Parathyroid adenoma (tissue), 2 donors: ENCODE data around the gene WFS1.

Source experiments
- H2AFZ ChIP-seq: fragments of 300-600 bp; sonication (generic); one replicate; pipeline ENCODE4 v1.7.0; 2017; ENCODE audit warnings: antibody characterized with exemption, mild to moderate bottlenecking
- H3K27ac ChIP-seq: fragments of 300-600 bp; sonication (generic); one replicate; pipeline ENCODE4 v1.7.0; 2017
- H3K27me3 ChIP-seq: fragments of 300-600 bp; sonication (generic); one replicate; pipeline ENCODE4 v1.7.0; 2017; ENCODE audit warnings: low read length; ENCODE audit not compliant: control insufficient read depth, insufficient read depth
- H3K36me3 ChIP-seq: fragments of 300-600 bp; sonication (generic); one replicate; pipeline ENCODE4 v1.7.0; 2017; ENCODE audit warnings: low read length; ENCODE audit not compliant: control insufficient read depth, insufficient read depth
- H3K4me1 ChIP-seq: fragments of 300-600 bp; sonication (generic); one replicate; pipeline ENCODE4 v1.7.0; 2017; ENCODE audit warnings: control low read depth
- H3K4me2 ChIP-seq: fragments of 300-600 bp; sonication (generic); one replicate; pipeline ENCODE4 v1.7.0; 2017; ENCODE audit warnings: low read length
- H3K4me3 ChIP-seq: fragments of 300-600 bp; sonication (generic); one replicate; pipeline ENCODE4 v1.7.0; 2017; ENCODE audit warnings: low read depth, low read length
- H3K79me2 ChIP-seq: fragments of 300-600 bp; sonication (generic); one replicate; pipeline ENCODE4 v1.7.0; 2017; ENCODE audit warnings: control low read depth
- H3K9ac ChIP-seq: fragments of 300-600 bp; sonication (generic); one replicate; pipeline ENCODE4 v1.7.0; 2017; ENCODE audit warnings: mild to moderate bottlenecking
- H3K9me3 ChIP-seq: fragments of 300-600 bp; sonication (generic); one replicate; pipeline ENCODE4 v1.7.0; 2017; ENCODE audit warnings: low read length; ENCODE audit not compliant: control insufficient read depth
- TF ChIP-seq, protein P1 (sequence below): fragments of 300-600 bp; sonication (generic); IDR thresholded peaks from one replicate; pipeline ENCODE4 v1.7.0; 2017; ENCODE audit warnings: antibody characterized with exemption, mild to moderate bottlenecking
- donor health status: primary hyperparathyroidism.

The WFS1 gene

GRCh38 chr4:6224735-6225134 is 44.9 kb upstream of the WFS1 start:
- no peak overlapping the region for H3K4me2 ChIP-seq
- TF ChIP-seq, protein P1, sequence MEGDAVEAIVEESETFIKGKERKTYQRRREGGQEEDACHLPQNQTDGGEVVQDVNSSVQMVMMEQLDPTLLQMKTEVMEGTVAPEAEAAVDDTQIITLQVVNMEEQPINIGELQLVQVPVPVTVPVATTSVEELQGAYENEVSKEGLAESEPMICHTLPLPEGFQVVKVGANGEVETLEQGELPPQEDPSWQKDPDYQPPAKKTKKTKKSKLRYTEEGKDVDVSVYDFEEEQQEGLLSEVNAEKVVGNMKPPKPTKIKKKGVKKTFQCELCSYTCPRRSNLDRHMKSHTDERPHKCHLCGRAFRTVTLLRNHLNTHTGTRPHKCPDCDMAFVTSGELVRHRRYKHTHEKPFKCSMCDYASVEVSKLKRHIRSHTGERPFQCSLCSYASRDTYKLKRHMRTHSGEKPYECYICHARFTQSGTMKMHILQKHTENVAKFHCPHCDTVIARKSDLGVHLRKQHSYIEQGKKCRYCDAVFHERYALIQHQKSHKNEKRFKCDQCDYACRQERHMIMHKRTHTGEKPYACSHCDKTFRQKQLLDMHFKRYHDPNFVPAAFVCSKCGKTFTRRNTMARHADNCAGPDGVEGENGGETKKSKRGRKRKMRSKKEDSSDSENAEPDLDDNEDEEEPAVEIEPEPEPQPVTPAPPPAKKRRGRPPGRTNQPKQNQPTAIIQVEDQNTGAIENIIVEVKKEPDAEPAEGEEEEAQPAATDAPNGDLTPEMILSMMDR = no peak
- H3K27ac ChIP-seq = no peak overlapping the region
- H3K9ac ChIP-seq = no peak overlapping the region
- no peaks in the 10 kb centered on the region for H3K4me1 ChIP-seq
- H3K79me2 ChIP-seq = no peaks in the 10 kb centered on the region
- no peaks in the 10 kb centered on the region for H3K36me3 ChIP-seq
- H3K4me3 ChIP-seq = no peak overlapping the region
- H3K27me3 ChIP-seq = no peaks in the 10 kb centered on the region
- no peaks in the 10 kb centered on the region for H3K9me3 ChIP-seq
- no peak overlapping the region for H2AFZ ChIP-seq

GRCh38 chr4:6225469-6225868 is 44.2 kb upstream of the WFS1 start:
- H3K9ac ChIP-seq = no peak overlapping the region
- no peaks in the 10 kb centered on the region for H3K9me3 ChIP-seq
- H3K4me2 ChIP-seq = no peak overlapping the region
- no peak overlapping the region for H3K27ac ChIP-seq
- H2AFZ ChIP-seq = no peak overlapping the region
- H3K36me3 ChIP-seq = no peaks in the 10 kb centered on the region
- TF ChIP-seq, protein P1 = no peak
- H3K4me3 ChIP-seq = no peak overlapping the region
- no peaks in the 10 kb centered on the region for H3K79me2 ChIP-seq
- H3K27me3 ChIP-seq = no peaks in the 10 kb centered on the region
- H3K4me1 ChIP-seq = no peaks in the 10 kb centered on the region

DNA sequence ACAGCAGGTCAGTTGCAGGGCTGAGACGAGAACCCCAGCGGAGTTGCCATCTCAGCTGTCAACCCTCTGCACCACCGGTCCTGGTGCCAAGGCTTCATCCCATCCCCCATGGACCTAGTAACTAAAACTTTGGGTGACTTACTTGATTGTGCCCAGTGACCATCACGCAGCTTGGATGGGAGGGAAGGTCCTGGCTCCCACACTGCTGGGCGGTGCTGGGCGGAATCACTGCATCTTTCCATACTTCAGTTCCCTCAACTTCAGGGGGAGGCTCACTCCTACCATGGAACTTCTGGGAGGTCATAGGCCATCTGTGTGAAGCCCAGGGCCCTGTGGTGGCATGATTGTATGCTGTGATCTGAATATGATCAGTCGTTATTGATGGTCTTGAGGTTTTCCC is 43.1 kb upstream of the WFS1 start:
- Histone ChIP-seq H3K27me3 (no peaks in the 10 kb centered on the region), H3K4me2 (no peak overlapping the region), H3K9ac (no peak overlapping the region), H3K27ac (no peak overlapping the region), H3K4me1 (no peaks in the 10 kb centered on the region), H3K79me2 (no peaks in the 10 kb centered on the region), H3K4me3 (no peak overlapping the region), H2AFZ (no peak overlapping the region), H3K36me3 (no peaks in the 10 kb centered on the region), H3K9me3 (no peaks in the 10 kb centered on the region)
- TF ChIP-seq, protein P1 = no peak

GRCh38 chr4:6227412-6228157 is 42.1 kb upstream of the WFS1 start:
- Histone ChIP-seq H3K27ac (no peak overlapping the region), H2AFZ (no peak overlapping the region), H3K9ac (no peak overlapping the region), H3K27me3 (no peaks in the 10 kb centered on the region), H3K4me2 (no peak overlapping the region), H3K36me3 (no peaks in the 10 kb centered on the region), H3K79me2 (no peaks in the 10 kb centered on the region), H3K4me3 (no peak overlapping the region), H3K9me3 (no peaks in the 10 kb centered on the region), H3K4me1 (no peaks in the 10 kb centered on the region)
- TF ChIP-seq, protein P1 = no peak
